Posterior vena cava (tissue), 2 donors: ENCODE measurements around the gene CISH. TPM values are rescaled to one million over a fixed set of nuclear protein-coding genes. Genes with fewer than 3 reads are reported as not detected.

ENCODE experiments used
- DNase-seq: peaks from one replicate; pipeline ENCODE4 v3.0.0-alpha.2; 2020; ENCODE audit warnings: low spot score
- intact Hi-C, 2 donors: fragments of 100-400 bp; cut with DNase I; formaldehyde crosslinking; loops; one replicate each; pipeline versions ENCODE4 v1.14.1 to v1.14.2; 2022 to 2023
- total RNA-seq, 2 donors: library from RNA; stranded (reverse); fragmentation: NEBNext Ultra II Directional; extraction: Animal tissue kit (Norgen Biotek cat#: 25700); gene quantifications; one replicate each; pipeline ENCODE4 v1.2.1, GENCODE V29; 2021
- donor health status: DM: yes; HTN: yes; CAD: no.
- donor health status: DM: yes; HTN: yes; CAD: no.

Gene CISH
- total RNA-seq, 2 donors from 2014 or later, result 8.6 to 12.5 TPM

GRCh38 chr3:50642382-50642781 lies 30.8 kb upstream of the CISH start:
- intact Hi-C loops, result no loop called here
- no peak for DNase-seq

GRCh38 chr3:50639055-50639494 lies 27.5 kb upstream of the CISH start:
- no peak for DNase-seq

GRCh38 chr3:50637945-50638344 lies 26.4 kb upstream of the CISH start:
- DNase-seq, result no peak
- intact Hi-C loops, result no loop called here

More at GRCh38 chr3:50639055-50639494, 27.5 kb upstream of the CISH start:
- intact Hi-C loops, result no loop called here

- intact Hi-C loops, result no loop called here
- no peak for DNase-seq
These were observed 25.4 kb upstream of the CISH start for GRCh38 chr3:50637011-50637410.

GRCh38 chr3:50635066-50635465 lies 23.5 kb upstream of the CISH start:
- no peak for DNase-seq
- intact Hi-C loops, result no loop called here

GRCh38 chr3:50633230-50633790 lies 21.7 kb upstream of the CISH start:
- intact Hi-C loops, result no loop called here
- no peak for DNase-seq

- intact Hi-C loops, result no loop called here
- no peak for DNase-seq
These were observed 20.9 kb upstream of the CISH start for GRCh38 chr3:50632450-50632849.

- intact Hi-C loops, result no loop called here
- no peak for DNase-seq
These were observed 19.3 kb upstream of the CISH start for GRCh38 chr3:50630877-50631276.

- intact Hi-C loops, result no loop called here
- no peak for DNase-seq
These were observed 18.8 kb upstream of the CISH start for GRCh38 chr3:50630394-50630793.

- DNase-seq, result no peak
These were observed 17.0 kb upstream of the CISH start for GRCh38 chr3:50628601-50629000.

GRCh38 chr3:50627407-50628051 lies 16.0 kb upstream of the CISH start:
- intact Hi-C loops, result no loop called here

More at GRCh38 chr3:50628601-50629000, 17.0 kb upstream of the CISH start:
- intact Hi-C loops, result no loop called here

GRCh38 chr3:50626401-50626800 lies 14.8 kb upstream of the CISH start:
- intact Hi-C loops, result no loop called here

More at GRCh38 chr3:50627407-50628051, 16.0 kb upstream of the CISH start:
- peak; percentile 84 for DNase-seq

GRCh38 chr3:50625231-50626182 lies 13.9 kb upstream of the CISH start:
- DNase-seq, result no peak
- intact Hi-C loops, result no loop called here

More at GRCh38 chr3:50626401-50626800, 14.8 kb upstream of the CISH start:
- no peak for DNase-seq

GRCh38 chr3:50624634-50625033 lies 13.1 kb upstream of the CISH start:
- intact Hi-C loops, result no loop called here
- no peak for DNase-seq

- no peak for DNase-seq
- intact Hi-C loops, result no loop called here
These were observed 12.4 kb upstream of the CISH start for GRCh38 chr3:50623840-50624474.

GRCh38 chr3:50622881-50623280 lies 11.3 kb upstream of the CISH start:
- intact Hi-C loops, result no loop called here
- DNase-seq, result no peak

- intact Hi-C loops, result no loop called here
- no peak for DNase-seq
These were observed 9.2 kb upstream of the CISH start for GRCh38 chr3:50620820-50621219.

GRCh38 chr3:50620420-50620819 lies 8.8 kb upstream of the CISH start:
- DNase-seq, result no peak
- intact Hi-C loops, result no loop called here

GRCh38 chr3:50617911-50618481 lies 6.4 kb upstream of the CISH start:
- no peak for DNase-seq
- intact Hi-C loops, result loop anchor here (5.0 to 10.0 kb wide), 2 partner anchors 757 to 769 kb away; partner anchors contain the start of gene MANF (in 1 of the 2)
